ENCODE data around the gene ABCB1. TPM values are rescaled to one million over a fixed set of nuclear protein-coding genes. Genes with fewer than 3 reads are reported as not detected.

The ABCB1 gene
- total and polyA plus RNA-seq, 2 of the 13 experiments (the other 11 are each of a cell fraction or from before 2014, with no cell fraction given), result 42.8 to 52.6 TPM

GRCh38 chr7:87548123-87548919 lies 52.4 kb downstream of the ABCB1 start (continued):
- TF ChIP-seq NR0B2 (CRISPR knock-in tag; IDR thresholded peaks at IDR 0.05) (no peak), JUN (CRISPR knock-in tag; IDR thresholded peaks at IDR 0.05) (peak; percentile 90), REPIN1 (CRISPR knock-in tag; IDR thresholded peaks at IDR 0.05; ENCODE audit: borderline replicate concordance, low read depth) (no peak), ATF1 (CRISPR knock-in tag; IDR thresholded peaks at IDR 0.05) (no peak), EED (CRISPR knock-in tag; IDR thresholded peaks at IDR 0.05) (no peak), NR3C1 (CRISPR knock-in tag; IDR thresholded peaks at IDR 0.05) (no peak), SP4 (CRISPR knock-in tag; IDR thresholded peaks at IDR 0.05) (no peak), ARHGAP35 (CRISPR knock-in tag; IDR thresholded peaks at IDR 0.05; ENCODE audit: borderline replicate concordance) (no peak), SPEN (CRISPR knock-in tag; IDR thresholded peaks at IDR 0.05; ENCODE audit: low read depth) (no peak), ZSCAN25 (CRISPR knock-in tag; IDR thresholded peaks at IDR 0.05) (no peak), RXRA (CRISPR knock-in tag; IDR thresholded peaks at IDR 0.05) (no peak), HDAC1 (CRISPR knock-in tag; IDR thresholded peaks at IDR 0.05) (peak; percentile 58), SOX13 (IDR thresholded peaks at IDR 0.05) (no peak), SOX13 (CRISPR knock-in tag; conservative IDR thresholded peaks at IDR 0.05 in 1 of 2, IDR thresholded peaks at IDR 0.05 in 1 of 2) (peak in 1 of 2 experiments; percentile 88; a peak in 2 of 4 replicates), KMT2B (CRISPR knock-in tag; IDR thresholded peaks at IDR 0.05) (no peak), CC2D1A (CRISPR knock-in tag; IDR thresholded peaks at IDR 0.05) (no peak), ZBTB44 (CRISPR knock-in tag; IDR thresholded peaks at IDR 0.05) (no peak), ZNF672 (CRISPR knock-in tag; IDR thresholded peaks at IDR 0.05) (no peak), GATAD1 (CRISPR knock-in tag; IDR thresholded peaks at IDR 0.05) (0 out of 2 replicates have a peak, but pooled peaks have one; percentile 52), GPBP1L1 (CRISPR knock-in tag; IDR thresholded peaks at IDR 0.05) (no peak), MEIS2 (CRISPR knock-in tag; IDR thresholded peaks at IDR 0.05) (peak; percentile 57; the same call in 1 of the 2 replicates), ZFP36 (IDR thresholded peaks at IDR 0.05; ENCODE audit: borderline replicate concordance, low read depth, low read length, partially characterized antibody) (no peak), HHEX (CRISPR knock-in tag; IDR thresholded peaks at IDR 0.05) (peak; percentile 70), NCOA5 (CRISPR knock-in tag; IDR thresholded peaks at IDR 0.05) (no peak), ZNF33A (CRISPR knock-in tag; IDR thresholded peaks at IDR 0.05; ENCODE audit: borderline replicate concordance) (no peak), RFXANK (CRISPR knock-in tag; IDR thresholded peaks at IDR 0.05) (no peak), RELA (CRISPR knock-in tag; IDR thresholded peaks at IDR 0.05) (no peak), BRCA1 (CRISPR knock-in tag; IDR thresholded peaks at IDR 0.05) (no peak), NKX3-1 (CRISPR knock-in tag; IDR thresholded peaks at IDR 0.05) (0 out of 2 replicates have a peak, but pooled peaks have one; percentile 34), ZFP36L1 (CRISPR knock-in tag; IDR thresholded peaks at IDR 0.05) (no peak), KDM5B (CRISPR knock-in tag; IDR thresholded peaks at IDR 0.05; ENCODE audit: borderline replicate concordance) (no peak)
